NCI-H2227 treated with DMSO at 0.1 percent for 48 hours (cell line): ENCODE results near the gene TP53I3.
"Not testable (repeated sequence)": the region's sequence is repeated elsewhere in the genome, so short reads cannot be mapped to it uniquely, and the experiment has no call there.

ENCODE experiments used
- DNase-seq: peaks from one replicate; lab custom pipeline; 2025; lab: John Stamatoyannopoulos, UW

TP53I3 gene

GRCh38 chr2:24095171-24095677 is 10.6 kb upstream of the TP53I3 start:
- not testable (repeated sequence) for DNase-seq

- DNase-seq, result not testable (repeated sequence)
These were observed 8.6 kb upstream of the TP53I3 start for GRCh38 chr2:24093270-24093669.

GRCh38 chr2:24088821-24089359 is 4.3 kb upstream of the TP53I3 start:
- no peak for DNase-seq

GRCh38 chr2:24087032-24087431 is 2.4 kb upstream of the TP53I3 start:
- DNase-seq, result no peak

- no peak for DNase-seq
These were observed 1.6 kb upstream of the TP53I3 start for GRCh38 chr2:24086241-24086640.

GRCh38 chr2:24085200-24085489 is 511 bp upstream of the TP53I3 start:
- no peak for DNase-seq

GRCh38 chr2:24083567-24084385 is 858 bp downstream of the TP53I3 start:
- peak; percentile 90 for DNase-seq

GRCh38 chr2:24082787-24083566 is 1.7 kb downstream of the TP53I3 start:
- no peak for DNase-seq

GRCh38 chr2:24080701-24081100 is 3.9 kb downstream of the TP53I3 start:
- DNase-seq, result no peak

- no peak for DNase-seq
These were observed 6.8 kb downstream of the TP53I3 start for GRCh38 chr2:24077879-24078278.

GRCh38 chr2:24077535-24077877 is 7.1 kb downstream of the TP53I3 start:
- no peak for DNase-seq

- no peak for DNase-seq
These were observed 7.6 kb downstream of the TP53I3 start for GRCh38 chr2:24076849-24077534.

GRCh38 chr2:24075915-24076848 is 8.5 kb downstream of the TP53I3 start, which contains the start of gene SF3B6:
TSS of gene SF3B6 (minus strand) at chr2:24076326. CDS start at chr2:24076229, 97 bp downstream.
- peak; percentile 97 for DNase-seq

- no peak for DNase-seq
These were observed 9.4 kb downstream of the TP53I3 start for GRCh38 chr2:24075259-24075658.

- DNase-seq, result no peak
These were observed 10.8 kb downstream of the TP53I3 start for GRCh38 chr2:24073816-24074215.

GRCh38 chr2:24072259-24072658 is 12.4 kb downstream of the TP53I3 start:
- DNase-seq, result no peak

GRCh38 chr2:24065341-24065740 is 19.3 kb downstream of the TP53I3 start:
- no peak for DNase-seq

GRCh38 chr2:24058564-24059271 is 25.9 kb downstream of the TP53I3 start:
- DNase-seq, result no peak

- no peak for DNase-seq
These were observed 28.9 kb downstream of the TP53I3 start for GRCh38 chr2:24055750-24056149.

GRCh38 chr2:24054366-24055010 is 30.1 kb downstream of the TP53I3 start:
- DNase-seq, result no peak
